GM19395 (cell line): ENCODE measurements around the gene DNAH2.

Experiments used
- ATAC-seq: cut with Tn5 transposase; IDR thresholded peaks from one replicate; pipeline ENCODE4 v1.9.1; 2021; ENCODE audit warnings: mild to moderate bottlenecking, moderate library complexity; ENCODE audit not compliant: unreplicated experiment

Gene DNAH2

GRCh38 chr17:7716901-7717755 lies at the start of gene DNAH2:
Gene DNAH2 (plus strand): TSS chr17:7717744. CDS start chr17:7719735, 1,991 bp downstream.
- no peak for ATAC-seq

DNA sequence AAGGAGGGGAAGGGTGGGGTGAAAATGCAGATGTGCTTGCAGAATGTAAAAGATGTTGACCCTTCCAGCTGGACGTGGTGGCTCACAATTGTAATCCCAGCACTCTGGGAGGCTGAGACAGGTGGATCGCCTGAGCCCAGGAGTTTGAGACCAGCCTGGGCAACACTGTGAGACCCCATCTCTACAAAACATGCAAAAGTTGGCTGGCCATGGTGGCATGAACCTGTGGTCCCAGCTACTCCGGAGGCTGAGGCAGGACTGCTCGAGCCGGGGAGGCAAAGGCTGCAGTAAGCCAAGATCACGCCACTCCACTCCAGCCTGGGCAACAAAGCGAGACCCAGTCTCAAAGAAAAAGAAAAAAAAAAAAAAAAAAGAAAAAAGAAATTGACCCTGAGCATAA lies 49.1 kb upstream of the DNAH2 start:
- ATAC-seq: no peak

GRCh38 chr17:7673239-7673638 lies 44.3 kb upstream of the DNAH2 start:
- ATAC-seq: no peak

GRCh38 chr17:7674934-7675333 lies 42.6 kb upstream of the DNAH2 start:
- ATAC-seq: no peak

GRCh38 chr17:7676533-7676932 lies 41.0 kb upstream of the DNAH2 start:
- no peak for ATAC-seq

DNA sequence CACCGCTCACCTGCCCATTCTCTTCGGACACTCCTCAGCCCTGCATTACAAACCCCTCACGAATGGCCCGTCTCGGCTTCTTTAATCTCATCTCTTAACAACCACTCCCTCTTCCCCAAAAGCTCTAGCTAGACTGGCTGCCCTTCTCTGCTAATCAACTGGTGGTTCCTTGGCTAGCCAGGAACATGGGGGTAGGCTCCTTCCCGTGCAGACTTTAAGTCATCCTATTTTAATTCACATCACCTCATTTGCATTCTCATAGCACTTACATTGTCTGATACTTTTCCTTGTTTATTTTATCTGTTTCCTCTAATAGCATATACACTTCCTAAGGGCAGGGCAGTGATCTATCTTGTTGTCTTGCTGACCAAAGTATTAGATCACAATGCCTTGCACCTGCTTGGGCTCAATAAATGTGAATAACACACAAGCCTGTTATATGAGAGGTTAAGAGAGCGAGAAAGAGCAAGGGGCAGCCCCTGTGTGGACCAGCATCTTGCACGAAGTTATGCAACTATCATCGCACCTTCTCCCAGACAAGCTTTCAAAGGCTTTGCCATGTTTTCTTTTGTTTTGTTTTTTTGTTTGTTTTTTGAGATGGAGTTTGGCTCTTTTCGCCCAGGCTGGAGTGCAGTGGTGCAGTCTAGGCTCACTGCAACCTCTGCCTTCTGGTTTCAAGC lies 40.0 kb upstream of the DNAH2 start:
- ATAC-seq: no peak

- no peak for ATAC-seq
Measured at GRCh38 chr17:7684851-7685532, 32.6 kb upstream of the DNAH2 start.

DNA sequence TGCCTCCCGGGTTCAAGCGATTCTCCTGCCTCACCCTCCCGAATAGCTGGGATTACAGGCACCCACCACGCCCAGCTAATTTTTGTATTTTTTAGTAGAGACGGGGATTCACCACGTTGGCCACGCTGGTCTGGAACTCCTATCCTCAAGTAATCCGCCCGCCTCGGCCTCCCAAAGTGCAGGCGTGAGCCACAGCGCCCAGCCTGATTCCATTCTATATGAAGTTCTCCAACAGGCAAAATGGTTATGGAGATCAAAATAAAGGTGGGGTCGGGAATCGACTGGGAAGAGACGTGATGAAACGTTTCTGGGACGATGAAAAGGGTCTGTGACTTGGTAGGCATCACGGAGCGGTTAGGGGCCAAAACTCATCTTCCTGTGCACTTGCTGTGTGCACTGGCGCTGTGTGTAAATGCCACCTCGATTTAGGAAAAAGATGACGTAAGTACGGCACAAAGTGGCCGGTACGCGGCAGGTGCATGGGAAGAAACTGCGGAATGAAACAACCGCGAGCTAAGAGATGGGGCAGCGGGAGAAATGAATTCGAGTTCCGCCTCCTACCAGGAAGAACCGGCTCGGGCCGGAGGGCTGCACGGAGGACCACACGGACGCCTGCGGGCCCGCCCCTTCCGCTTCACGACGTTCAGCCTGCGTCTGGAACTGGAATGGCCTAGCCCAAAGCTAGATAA lies 31.9 kb upstream of the DNAH2 start:
- peak; percentile 50 for ATAC-seq

DNA sequence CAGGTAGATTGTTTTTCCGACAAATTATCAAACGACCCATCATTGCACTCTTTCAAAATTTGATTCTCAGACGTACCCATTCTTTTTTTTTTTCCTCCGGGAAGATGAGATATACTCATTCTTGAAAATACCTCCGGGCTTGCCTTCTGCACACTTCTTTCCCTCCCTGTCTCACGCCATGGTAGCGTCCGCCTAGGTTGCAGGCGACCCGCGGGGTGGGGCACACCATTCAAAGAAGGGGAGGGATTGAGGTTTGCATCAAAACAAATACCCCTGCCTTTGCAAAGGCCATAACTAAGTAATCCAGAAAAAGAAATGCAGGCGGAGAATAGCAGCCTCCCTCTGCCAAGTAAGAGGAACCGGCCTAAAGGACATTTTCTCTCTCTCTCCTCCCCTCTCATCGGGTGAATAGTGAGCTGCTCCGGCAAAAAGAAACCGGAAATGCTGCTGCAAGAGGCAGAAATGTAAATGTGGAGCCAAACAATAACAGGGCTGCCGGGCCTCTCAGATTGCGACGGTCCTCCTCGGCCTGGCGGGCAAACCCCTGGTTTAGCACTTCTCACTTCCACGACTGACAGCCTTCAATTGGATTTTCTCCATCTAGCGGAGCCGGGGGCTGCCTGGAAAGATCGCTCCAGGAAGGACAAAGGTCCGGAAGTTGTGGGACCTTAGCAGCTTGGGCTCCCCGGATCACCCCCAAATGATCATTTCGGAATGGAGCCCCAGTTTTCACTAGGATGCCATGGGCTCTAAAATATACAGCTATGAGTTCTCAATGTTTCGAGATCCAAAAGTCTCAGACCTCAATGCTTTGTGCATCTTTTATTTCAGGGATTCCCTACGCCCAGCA lies 31.1 kb upstream of the DNAH2 start:
- ATAC-seq: peak; percentile 56

GRCh38 chr17:7687072-7687907 lies 30.3 kb upstream of the DNAH2 start, which contains the start of gene TP53:
Gene TP53 (minus strand): TSS chr17:7687490. CDS start chr17:7676594, 10,896 bp downstream.
- peak; percentile 41 for ATAC-seq

DNA sequence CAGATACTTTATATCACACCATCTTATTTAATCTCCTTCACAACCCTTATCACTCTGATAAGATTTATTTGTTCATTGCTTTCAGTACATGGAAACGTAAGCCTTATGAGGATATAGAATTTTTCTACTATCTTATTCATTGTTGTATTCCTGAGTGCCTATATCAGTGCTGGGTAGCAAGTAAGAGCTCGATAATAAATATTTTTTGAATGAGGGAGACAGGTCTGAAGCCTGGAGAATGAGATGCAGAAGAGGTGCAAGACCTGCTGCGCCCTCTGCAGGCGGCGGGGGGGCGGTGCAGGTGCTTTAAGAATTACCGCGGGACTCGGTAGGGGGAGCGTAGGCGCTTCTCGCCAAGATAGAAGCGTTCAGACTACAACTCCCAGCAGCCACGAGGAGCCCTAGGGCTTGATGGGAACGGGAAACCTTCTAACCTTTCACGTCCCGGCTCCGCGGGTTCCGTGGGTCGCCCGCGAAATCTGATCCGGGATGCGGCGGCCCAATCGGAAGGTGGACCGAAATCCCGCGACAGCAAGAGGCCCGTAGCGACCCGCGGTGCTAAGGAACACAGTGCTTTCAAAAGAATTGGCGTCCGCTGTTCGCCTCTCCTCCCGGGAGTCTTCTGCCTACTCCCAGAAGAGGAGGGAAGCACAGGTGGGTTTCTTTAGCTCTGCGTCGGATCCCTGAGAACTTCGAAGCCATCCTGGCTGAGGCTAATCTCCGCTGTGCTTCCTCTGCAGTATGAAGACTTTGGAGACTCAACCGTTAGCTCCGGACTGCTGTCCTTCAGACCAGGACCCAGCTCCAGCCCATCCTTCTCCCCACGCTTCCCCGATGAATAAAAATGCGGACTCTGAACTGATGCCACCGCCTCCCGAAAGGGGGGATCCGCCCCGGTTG lies 29.4 kb upstream of the DNAH2 start, which contains the start of gene WRAP53:
TSS of gene WRAP53 (plus strand) at position 570 of the 900 bp plus-strand sequence. CDS start at position 742, 172 bp downstream.
- ATAC-seq: peak; percentile 70

DNA sequence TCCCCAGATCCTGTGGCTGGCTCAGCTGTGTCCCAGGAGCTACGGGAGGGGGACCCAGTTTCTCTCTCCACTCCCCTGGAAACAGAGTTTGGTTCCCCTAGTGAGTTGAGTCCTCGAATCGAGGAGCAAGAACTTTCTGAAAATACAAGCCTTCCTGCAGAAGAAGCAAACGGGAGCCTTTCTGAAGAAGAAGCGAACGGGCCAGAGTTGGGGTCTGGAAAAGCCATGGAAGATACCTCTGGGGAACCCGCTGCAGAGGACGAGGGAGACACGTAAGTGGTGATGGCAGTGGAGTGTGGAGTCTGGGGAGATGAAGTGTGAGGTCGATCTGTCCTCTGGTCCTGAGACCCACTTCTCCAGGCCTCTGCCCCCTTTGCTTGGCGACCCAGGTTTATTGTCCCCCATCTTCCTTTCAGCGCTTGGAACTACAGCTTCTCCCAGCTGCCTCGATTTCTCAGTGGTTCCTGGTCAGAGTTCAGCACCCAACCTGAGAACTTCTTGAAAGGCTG lies 28.7 kb upstream of the DNAH2 start:
- ATAC-seq: no peak

GRCh38 chr17:7695586-7695985 lies 22.0 kb upstream of the DNAH2 start:
- no peak for ATAC-seq

DNA sequence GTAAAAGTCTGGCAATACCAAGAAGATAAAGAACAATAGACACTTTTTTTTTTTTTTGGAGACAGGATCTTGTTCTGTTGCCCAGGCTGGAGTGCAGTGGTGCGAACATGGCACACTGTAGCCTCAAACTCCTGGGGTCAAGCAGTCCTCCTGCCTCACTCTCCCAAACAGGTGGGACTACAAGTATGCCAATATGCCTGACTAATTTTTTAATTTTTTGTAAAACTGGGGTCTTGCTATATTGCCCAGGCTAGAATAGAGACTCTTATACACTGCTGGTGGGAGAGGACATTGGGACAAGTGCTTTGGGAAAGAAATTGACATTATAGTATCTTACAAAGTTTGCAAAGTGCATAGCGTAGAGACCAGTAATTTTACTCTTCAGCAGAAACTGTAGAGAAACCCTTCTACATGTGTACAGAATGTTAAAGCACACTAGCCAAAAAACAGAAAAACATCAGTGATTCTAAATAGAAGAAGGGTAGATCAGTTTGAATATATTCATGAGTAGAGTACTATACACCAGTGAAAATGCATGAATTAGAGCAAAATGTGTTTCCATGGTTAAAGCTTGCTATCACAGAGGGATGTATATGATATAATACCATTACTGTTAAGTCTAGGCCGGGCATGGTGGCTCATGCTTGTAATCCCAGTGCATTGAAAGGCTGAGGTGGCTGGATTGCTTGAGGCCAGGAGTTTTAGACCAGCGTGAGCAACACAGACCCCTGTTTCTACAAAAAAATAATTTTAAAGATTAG lies 19.5 kb upstream of the DNAH2 start:
- no peak for ATAC-seq

DNA sequence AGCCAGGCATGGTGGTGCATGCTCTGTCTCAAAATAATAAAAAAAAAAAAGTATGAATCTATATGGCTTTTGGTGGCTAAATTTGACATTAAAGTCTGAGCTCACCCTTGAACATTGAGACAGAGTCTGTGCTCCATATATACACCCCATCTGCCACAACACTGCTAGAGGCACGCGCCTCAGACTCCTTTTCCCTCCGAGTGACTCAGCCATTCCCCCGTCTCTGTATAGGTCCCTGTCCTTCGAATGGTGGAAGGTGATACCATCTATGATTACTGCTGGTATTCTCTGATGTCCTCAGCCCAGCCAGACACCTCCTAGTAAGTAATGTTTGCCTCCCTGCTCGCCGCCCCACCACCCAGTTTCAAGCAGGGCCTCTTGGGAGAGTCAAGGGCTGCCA lies 17.0 kb upstream of the DNAH2 start:
- no peak for ATAC-seq

GRCh38 chr17:7701681-7702080 lies 15.9 kb upstream of the DNAH2 start:
- ATAC-seq: no peak

GRCh38 chr17:7702776-7703175 lies 14.8 kb upstream of the DNAH2 start:
- no peak for ATAC-seq
